HepG2 (cell line): ENCODE results near the gene FMNL2. TPM values are rescaled to one million over a fixed set of nuclear protein-coding genes. Genes with fewer than 3 reads are reported as not detected.

Experiments
- ATAC-seq: fragments of 200-7000 bp; cut with Tn5 transposase; 3 replicates; pipeline ENCODE4 v1.9.1; 2020; ENCODE audit warnings: mild to moderate bottlenecking, moderate library complexity
- BruUV-seq: library from RNA; stranded (reverse); fragments of 400-500 nt; replicated peaks from 2 replicates; lab custom pipeline; 2021; lab: Mats Ljungman, UMichigan
- CTCF ChIA-PET: fragments of 300-600 bp; formaldehyde crosslinking; extraction: SDS; loops from one replicate; lab custom pipeline; 2021; ENCODE audit warnings: low total read pairs, inconsistent platforms, low intra/inter-chr PET ratio; lab: Yijun Ruan, JAX
- POLR2A ChIA-PET: fragments of 350-600 bp; sonication (Branson Sonifier 250); formaldehyde crosslinking; loops from one replicate; lab custom pipeline; 2020; ENCODE audit warnings: antibody characterized with exemption, inconsistent platforms; lab: Yijun Ruan, JAX
- DNase-seq: peaks from one replicate; pipeline ENCODE4 v3.0.0-alpha.2; 2015; ENCODE audit warnings: low spot score
- FAIRE-seq: peaks from 3 replicates; lab custom pipeline; 2011; peaks lifted over from hg19 to GRCh38; lab: Jason Lieb, UNC
- H2AFZ ChIP-seq: one replicate; pipeline ENCODE4 v1.6.1; 2011; ENCODE audit warnings: low read length, inconsistent platforms
- H3K27ac ChIP-seq: fragments of 300-600 bp; 3 replicates; pipeline ENCODE4 v1.8.0; 2011; ENCODE audit warnings: mixed run types, mild to moderate bottlenecking, mixed read lengths, low read length, inconsistent platforms; ENCODE audit not compliant: insufficient read depth; ENCODE audit errors: extremely low read length
- H3K27me3 ChIP-seq, 2 experiments: fragments of 200-600 bp in 1 of 2; 2 replicates in 1 of 2; 3 replicates in 1 of 2; pipeline versions ENCODE4 v1.6.0 to v1.8.0; 2011; ENCODE audit warnings: low read length in 2 of 2, mild to moderate bottlenecking in 2 of 2, moderate library complexity in 2 of 2, inconsistent platforms in 1 of 2; ENCODE audit not compliant: insufficient read depth in 2 of 2, control insufficient read depth in 1 of 2
- H3K36me3 ChIP-seq, 2 experiments: fragments of 200-600 bp in 1 of 2; replicated peaks in 1 of 2; 2 replicates in 1 of 2; 3 replicates in 1 of 2; pipeline versions ENCODE4 v1.5.1 to v1.8.0; 2011; ENCODE audit warnings: low read length in 2 of 2, inconsistent platforms in 1 of 2; ENCODE audit not compliant: insufficient read depth in 2 of 2, control insufficient read depth in 1 of 2
- H3K4me1 ChIP-seq: 2 replicates; pipeline ENCODE4 v1.5.1; 2012; ENCODE audit warnings: low read length, inconsistent platforms; ENCODE audit not compliant: insufficient read depth
- H3K4me2 ChIP-seq: 2 replicates; pipeline ENCODE4 v1.6.0; 2011; ENCODE audit warnings: low read depth, low read length, inconsistent platforms
- H3K4me3 ChIP-seq, 3 experiments: fragments of 200-600 bp in 1 of 3; sonication (generic), shearing (Covaris generic) in 1 of 3; replicated peaks in 1 of 3; 2 replicates each; pipeline ENCODE4 v1.5.1; 2011 to 2016; ENCODE audit warnings: low read length in 3 of 3, inconsistent platforms in 2 of 3, low read depth in 2 of 3, mild to moderate bottlenecking in 2 of 3, control low read depth in 1 of 3, mixed read lengths in 1 of 3; ENCODE audit not compliant: insufficient read depth in 1 of 3
- H3K79me2 ChIP-seq: one replicate; pipeline ENCODE4 v1.6.1; 2011; ENCODE audit warnings: low read length, inconsistent platforms; ENCODE audit not compliant: insufficient read depth
- H3K9ac ChIP-seq: 2 replicates; pipeline ENCODE4 v1.6.0; 2011; ENCODE audit warnings: mild to moderate bottlenecking, low read depth, low read length, inconsistent platforms; ENCODE audit not compliant: insufficient read depth
- H3K9me3 ChIP-seq: 2 replicates; pipeline ENCODE4 v1.5.1; 2012; ENCODE audit warnings: mild to moderate bottlenecking, low read length
- H4K20me1 ChIP-seq: 2 replicates; pipeline ENCODE4 v1.6.0; 2011; ENCODE audit warnings: inconsistent platforms, mild to moderate bottlenecking, low read length, moderate library complexity; ENCODE audit not compliant: insufficient read depth
- ELF1 ChIP-seq: sonication (generic); formaldehyde crosslinking; IDR thresholded peaks from 2 replicates; pipeline ENCODE4 v1.4.0; 2020; ENCODE audit warnings: missing genetic modification reagents
- FOSL2 ChIP-seq: sonication (generic); formaldehyde crosslinking; IDR thresholded peaks from 2 replicates; pipeline ENCODE4 v1.4.0; 2020; ENCODE audit warnings: missing genetic modification reagents
- FOXA1 ChIP-seq, 2 experiments: fragments of 450-650 bp in 1 of 2; sonication (generic) in 1 of 2; formaldehyde crosslinking in 1 of 2; IDR thresholded peaks; 2 replicates each; pipeline versions ENCODE4 v1.4.0 to v1.6.1; 2016 to 2020; ENCODE audit warnings: missing genetic modification reagents in 1 of 2
- RBM22 ChIP-seq: fragments of 200-400 bp; formaldehyde crosslinking; optimal IDR thresholded peaks from 2 replicates; pipeline ENCODE3; 2017; ENCODE audit warnings: mild to moderate bottlenecking, low read length, moderate library complexity
- TCF12 ChIP-seq, 2 experiments: fragments of 450-650 bp in 1 of 2; sonication (generic) in 1 of 2; formaldehyde crosslinking in 1 of 2; IDR thresholded peaks; 2 replicates each; pipeline versions ENCODE4 v1.6.1 to v1.8.0; 2017 to 2022; ENCODE audit warnings: antibody characterized with exemption in 1 of 2, mild to moderate bottlenecking in 1 of 2, missing genetic modification reagents in 1 of 2, moderate library complexity in 1 of 2
- U2AF2 ChIP-seq: fragments of 200-400 bp; formaldehyde crosslinking; IDR thresholded peaks from 2 replicates; pipeline ENCODE4 v1.6.1; 2017; ENCODE audit warnings: low read depth, mild to moderate bottlenecking, low read length
- ZNF615 ChIP-seq: sonication (generic); formaldehyde crosslinking; IDR thresholded peaks from 2 replicates; pipeline ENCODE4 v1.5.0; 2020; ENCODE audit warnings: mild to moderate bottlenecking, missing genetic modification reagents, borderline replicate concordance
- ZNF7 ChIP-seq: IDR thresholded peaks from 2 replicates; pipeline ENCODE4 v1.6.1; 2016; ENCODE audit warnings: missing biosample characterization, missing genetic modification reagents
- ZNF780A ChIP-seq: sonication (generic); formaldehyde crosslinking; IDR thresholded peaks from 2 replicates; pipeline ENCODE4 v1.8.0; 2022; ENCODE audit warnings: mild to moderate bottlenecking, missing genetic modification reagents, moderate library complexity
- WGBS: methylation state at CpG from one replicate; pipeline ENCODE4 v1.1.6; 2017; ENCODE audit warnings: low lambda C conversion rate; 5-methylcytosine and 5-hydroxymethylcytosine counted together
- in situ Hi-C: cut with HindIII; loops from 2 replicates; pipeline ENCODE4 v1.10.0; 2017; ENCODE audit warnings: low pct_unique_long_range_greater_than_20kb; ENCODE audit not compliant: extremely low pct_ligation_motif_present
- intact Hi-C: fragments of 100-400 bp; cut with micrococcal nuclease; formaldehyde crosslinking; loops from one replicate; pipeline ENCODE4 v1.10.0; 2022; ENCODE audit not compliant: unreplicated experiment
- polyA plus RNA-seq, 8 experiments: library from polyadenylated mRNA; depleted of rRNA in 3 of 8; stranded (reverse) in 7 of 8; unstranded in 1 of 8; fragments of >200 nt; fragmentation: Illumina TruSeq in 4 of 8; extraction: Trizol in 4 of 8; gene quantifications; 2 replicates each; pipeline versions ENCODE4 v1.2.1 to v1.2.3, GENCODE V29; 2011 to 2016; ENCODE audit warnings: low read depth in 4 of 8, missing spikeins in 1 of 8, mixed read lengths in 1 of 8; ENCODE audit not compliant: insufficient read depth in 1 of 8
- total RNA-seq, 5 experiments: library from RNA; depleted of rRNA; stranded (reverse); fragments of >200 nt; fragmentation: Illumina TruSeq; extraction: Trizol; gene quantifications; 2 replicates each; pipeline ENCODE4 v1.2.3, GENCODE V29; 2016; ENCODE audit warnings: low read depth in 1 of 5

FMNL2 gene
- total and polyA plus RNA-seq, 2 of the 13 experiments (the other 11 are each of a cell fraction or from before 2014, with no cell fraction given), result 66.5 to 67.7 TPM

- Histone ChIP-seq H3K9me3 (no peaks in the 10 kb centered on the region), H4K20me1 (0 out of 2 replicates have a peak, but pooled peaks cover 4% of the 10 kb centered on the region), H3K9ac (no peak overlapping the region), H2AFZ (no peak overlapping the region)
- ATAC-seq, result no peak
- intact Hi-C loops, result no loop called here
- no TSS peak for BruUV-seq
- TF ChIP-seq ELF1 (no peak), FOXA1 (IDR thresholded peaks at IDR 0.05) (no peak), FOXA1 (CRISPR knock-in tag; IDR thresholded peaks at IDR 0.05) (peak; percentile 39; the same call in 1 of the 2 replicates), ZNF7 (peak; percentile 52; the same call in 1 of the 2 replicates), RBM22 (peak; percentile 69)
- TF ChIP-seq, all 625 proteins: peak for 3
- no peak for DNase-seq
- no peak overlapping the region for H3K4me2 ChIP-seq
- H3K4me3 ChIP-seq, result no peak overlapping the region
- WGBS, result 86% methylated on average over 4 of the region's 4 CpGs
- peaks cover 100% of the 10 kb centered on the region for H3K79me2 ChIP-seq
- H3K27ac ChIP-seq, result no peak overlapping the region
- POLR2A ChIA-PET, result interaction anchor here (2.0 kb wide), 1 partner anchor 18 kb away, joined by 7 read pairs; no protein-coding TSS in a partner anchor
- H3K4me1 ChIP-seq, result peaks cover 98% of the 10 kb centered on the region
- H3K27me3 ChIP-seq, result no peaks in the 10 kb centered on the region
- no peak for FAIRE-seq
- in situ Hi-C loops, result no loop called here
- CTCF ChIA-PET, result no interaction called here
- H3K36me3 ChIP-seq, result no peaks in the 10 kb centered on the region
These were observed 132.9 kb downstream of the FMNL2 start for GRCh38 chr2:152467677-152468410.

GRCh38 chr2:152468899-152469692 is 134.1 kb downstream of the FMNL2 start:
- CTCF ChIA-PET, result no interaction called here
- 93% methylated on average over 8 of the region's 8 CpGs for WGBS
- no peak overlapping the region for H2AFZ ChIP-seq
- intact Hi-C loops, result no loop called here
- 0 out of 2 replicates have a peak, but pooled peaks have one; percentile 16 for TF ChIP-seq FOSL2 (CRISPR knock-in tag)
- TF ChIP-seq ZNF615, result no peak
- TF ChIP-seq U2AF2, result no peak
- peak; percentile 43; the same call in 1 of the 2 replicates for TF ChIP-seq ZNF780A (CRISPR knock-in tag)
- TF ChIP-seq TCF12 (IDR thresholded peaks at IDR 0.05), result no peak
- TF ChIP-seq TCF12 (CRISPR knock-in tag; IDR thresholded peaks at IDR 0.05), result no peak
- TF ChIP-seq, all 625 proteins: peak for 2
- Histone ChIP-seq H3K4me2 (no peak overlapping the region), H3K4me1 (peaks cover 98% of the 10 kb centered on the region), H3K27me3 (no peaks in the 10 kb centered on the region), H4K20me1 (0 out of 2 replicates have a peak, but pooled peaks cover 4% of the 10 kb centered on the region), H3K4me3 (no peak overlapping the region), H3K79me2 (peaks cover 100% of the 10 kb centered on the region), H3K27ac (no peak overlapping the region), H3K9me3 (no peaks in the 10 kb centered on the region), H3K9ac (no peak overlapping the region), H3K36me3 (no peaks in the 10 kb centered on the region)
- no peak for FAIRE-seq
- POLR2A ChIA-PET, result no interaction called here
- BruUV-seq, result no TSS peak
- ATAC-seq, result no peak
- DNase-seq, result no peak
- in situ Hi-C loops, result no loop called here
